AG04449 (cell line): ENCODE measurements around the gene CARF.
"Not testable (repeated sequence)": the region's sequence is repeated elsewhere in the genome, so short reads cannot be mapped to it uniquely, and the experiment has no call there.

Experiments
- CTCF ChIA-PET: fragments of 350-600 bp; formaldehyde crosslinking; extraction: SDS; loops from one replicate; lab custom pipeline; 2021; ENCODE audit warnings: antibody characterized with exemption; lab: Yijun Ruan, JAX
- POLR2A ChIA-PET: fragments of 400-600, 350-600 bp; formaldehyde crosslinking; extraction: SDS; loops from one replicate; lab custom pipeline; 2020; ENCODE audit warnings: antibody characterized with exemption, inconsistent platforms; lab: Yijun Ruan, JAX
- DNase-seq: peaks from one replicate; pipeline ENCODE4 v3.0.0-alpha.2; 2010; ENCODE audit warnings: low read depth, low spot score
- H3K4me3 ChIP-seq: 2 replicates; pipeline ENCODE4 v1.5.1; 2011; ENCODE audit warnings: low read depth, mild to moderate bottlenecking, control low read depth, low read length
- TF ChIP-seq, protein P1 (sequence below): IDR thresholded peaks from one replicate; pipeline ENCODE4 v1.5.1; 2011; ENCODE audit warnings: mild to moderate bottlenecking, moderate library complexity, low read length, control low read depth, inconsistent platforms; ENCODE audit not compliant: insufficient read depth; ENCODE audit errors: missing control alignments

CARF gene

DNA sequence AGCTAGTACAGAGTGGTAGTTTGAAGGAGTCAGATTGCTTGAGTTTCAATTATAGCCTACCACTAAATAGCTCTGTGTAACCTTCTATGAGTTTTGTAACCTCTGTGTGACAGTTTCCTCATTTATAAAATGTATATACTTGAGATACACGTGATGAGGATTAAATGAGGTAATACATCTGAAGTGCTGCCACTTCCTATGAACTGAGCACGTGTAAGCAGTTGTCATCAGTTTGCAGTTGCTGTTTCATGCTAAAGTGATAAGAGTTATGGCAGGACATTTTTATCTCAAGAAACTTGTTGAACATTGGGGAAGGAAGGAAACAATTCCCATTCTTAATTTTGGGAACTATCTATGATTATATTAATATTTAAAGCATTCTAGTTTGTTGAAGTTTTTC lies 38.5 kb downstream of the CARF start:
- DNase-seq = no peak
- no peak overlapping the region for H3K4me3 ChIP-seq
- CTCF ChIA-PET = no interaction called here
- POLR2A ChIA-PET = no interaction called here
- TF ChIP-seq, protein P1, sequence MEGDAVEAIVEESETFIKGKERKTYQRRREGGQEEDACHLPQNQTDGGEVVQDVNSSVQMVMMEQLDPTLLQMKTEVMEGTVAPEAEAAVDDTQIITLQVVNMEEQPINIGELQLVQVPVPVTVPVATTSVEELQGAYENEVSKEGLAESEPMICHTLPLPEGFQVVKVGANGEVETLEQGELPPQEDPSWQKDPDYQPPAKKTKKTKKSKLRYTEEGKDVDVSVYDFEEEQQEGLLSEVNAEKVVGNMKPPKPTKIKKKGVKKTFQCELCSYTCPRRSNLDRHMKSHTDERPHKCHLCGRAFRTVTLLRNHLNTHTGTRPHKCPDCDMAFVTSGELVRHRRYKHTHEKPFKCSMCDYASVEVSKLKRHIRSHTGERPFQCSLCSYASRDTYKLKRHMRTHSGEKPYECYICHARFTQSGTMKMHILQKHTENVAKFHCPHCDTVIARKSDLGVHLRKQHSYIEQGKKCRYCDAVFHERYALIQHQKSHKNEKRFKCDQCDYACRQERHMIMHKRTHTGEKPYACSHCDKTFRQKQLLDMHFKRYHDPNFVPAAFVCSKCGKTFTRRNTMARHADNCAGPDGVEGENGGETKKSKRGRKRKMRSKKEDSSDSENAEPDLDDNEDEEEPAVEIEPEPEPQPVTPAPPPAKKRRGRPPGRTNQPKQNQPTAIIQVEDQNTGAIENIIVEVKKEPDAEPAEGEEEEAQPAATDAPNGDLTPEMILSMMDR = no peak

DNA sequence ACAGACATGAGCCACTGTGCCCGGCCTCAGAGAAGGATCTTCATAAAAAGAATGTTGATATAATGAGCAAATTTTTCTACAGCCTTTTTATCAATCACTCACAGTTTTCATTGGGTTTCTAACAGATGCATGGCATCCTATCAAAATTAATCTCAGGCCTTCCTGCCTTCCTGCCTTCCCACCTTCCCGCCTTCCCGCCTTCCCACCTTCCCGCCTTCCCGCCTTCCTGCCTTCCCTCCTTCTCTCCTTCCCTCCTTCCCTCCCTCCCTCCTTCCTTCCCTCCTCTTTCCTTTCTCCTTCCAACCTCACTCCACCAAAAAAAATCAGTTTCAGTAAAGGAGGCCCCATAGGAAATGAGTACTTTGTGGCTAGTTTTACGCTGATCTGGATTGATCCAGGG lies 48.4 kb downstream of the CARF start:
- H3K4me3 ChIP-seq = no peak overlapping the region
- ChIA-PET CTCF (no interaction called here), POLR2A (no interaction called here)
- TF ChIP-seq, protein P1 = no peak
- DNase-seq = no peak

- POLR2A ChIA-PET = no interaction called here
- TF ChIP-seq, protein P1 = no peak
- CTCF ChIA-PET = no interaction called here
- DNase-seq = no peak
- no peak overlapping the region for H3K4me3 ChIP-seq
Observed at GRCh38 chr2:202963712-202964111, 51.6 kb downstream of the CARF start.

DNA sequence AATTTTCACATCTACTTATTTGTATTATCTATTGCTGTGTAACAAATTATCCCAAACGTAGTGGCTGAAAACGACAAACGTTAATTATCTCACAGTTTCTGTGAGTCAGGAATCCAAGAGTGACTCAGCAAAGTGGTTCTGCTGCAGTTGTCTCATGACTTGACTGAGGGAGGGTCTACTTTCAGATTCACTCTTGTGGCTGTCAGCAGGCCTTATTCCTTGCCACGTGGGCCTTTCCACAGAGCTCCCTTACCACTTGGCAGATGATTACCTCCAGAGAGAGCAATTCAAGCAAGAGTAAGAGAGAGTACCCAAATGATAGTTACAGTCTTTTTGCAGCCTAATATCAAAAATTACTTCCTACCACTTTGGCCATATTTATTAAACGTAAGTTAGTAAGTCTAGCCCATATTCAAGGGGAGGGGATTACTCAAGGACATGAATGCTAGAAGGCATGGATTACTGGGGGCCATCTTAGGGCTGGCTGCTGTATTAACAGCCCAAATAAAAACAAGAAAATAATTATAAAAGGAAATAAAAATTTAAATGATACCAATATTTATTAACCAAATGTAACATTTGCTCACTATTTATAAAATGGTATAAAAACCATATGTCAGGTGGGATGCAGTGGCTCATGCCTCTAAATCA lies 53.9 kb downstream of the CARF start:
- CTCF ChIA-PET = no interaction called here
- TF ChIP-seq, protein P1 = no peak
- POLR2A ChIA-PET = no interaction called here

GRCh38 chr2:202969404-202969803 lies 57.3 kb downstream of the CARF start:
- DNase-seq, H3K4me3 ChIP-seq, POLR2A ChIA-PET: not testable (repeated sequence)
- CTCF ChIA-PET = interaction anchor here (0.6 kb wide), 1 partner anchor 262 kb away, joined by 4 read pairs; no protein-coding TSS in a partner anchor

More for the DNA sequence above, 53.9 kb downstream of the CARF start:
- DNase-seq = no peak
- H3K4me3 ChIP-seq = no peak overlapping the region

DNA sequence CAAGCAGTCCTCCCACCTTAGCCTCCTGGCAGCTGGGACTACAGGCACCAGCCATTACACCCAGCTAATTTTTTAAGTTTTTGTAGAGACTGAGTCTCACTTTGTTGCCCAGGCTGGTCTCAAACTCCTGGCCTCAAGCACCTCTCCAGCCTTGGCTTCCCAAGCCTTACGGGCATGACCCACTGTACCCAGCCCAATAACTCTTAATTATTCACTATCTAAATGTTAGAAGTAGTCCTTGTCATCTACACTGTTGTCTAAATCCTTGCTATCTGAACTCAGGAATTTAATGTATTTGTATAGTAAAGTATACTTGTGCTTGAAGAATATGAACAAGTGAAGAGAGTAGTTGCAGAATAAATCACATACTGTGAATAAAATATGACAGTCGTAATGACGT lies 64.7 kb downstream of the CARF start:
- H3K4me3 ChIP-seq = no peak overlapping the region
- ChIA-PET POLR2A (interaction anchor here (0.6 kb wide), 1 partner anchor 164 kb away, joined by 3 read pairs; no protein-coding TSS in a partner anchor), CTCF (no interaction called here)
- TF ChIP-seq, protein P1 = no peak
- DNase-seq = no peak
